HG03196 (cell line): ENCODE results near the gene GAS2L2.

Source experiments
- ATAC-seq: cut with Tn5 transposase; IDR thresholded peaks from one replicate; pipeline ENCODE4 v1.9.1; 2021; ENCODE audit not compliant: unreplicated experiment

The GAS2L2 gene

GRCh38 chr17:35748341-35748841, 4.6 kb downstream of the GAS2L2 start:
- ATAC-seq: no peak

- ATAC-seq: no peak
Measured at GRCh38 chr17:35747540-35748017, 5.5 kb downstream of the GAS2L2 start.

GRCh38 chr17:35745749-35746320, 7.2 kb downstream of the GAS2L2 start:
- ATAC-seq: no peak

GRCh38 chr17:35745246-35745645, 7.8 kb downstream of the GAS2L2 start:
- ATAC-seq: no peak

GRCh38 chr17:35744830-35745229, 8.2 kb downstream of the GAS2L2 start:
- ATAC-seq: no peak

GRCh38 chr17:35743626-35744328, 9.3 kb downstream of the GAS2L2 start:
- no peak for ATAC-seq

GRCh38 chr17:35742896-35743477, 10.1 kb downstream of the GAS2L2 start:
- no peak for ATAC-seq

- ATAC-seq: no peak
Measured at GRCh38 chr17:35742496-35742895, 10.5 kb downstream of the GAS2L2 start.

GRCh38 chr17:35740997-35741931, 11.8 kb downstream of the GAS2L2 start:
- no peak for ATAC-seq

- no peak for ATAC-seq
Measured at GRCh38 chr17:35740216-35740615, 12.8 kb downstream of the GAS2L2 start.

GRCh38 chr17:35738519-35739133, 14.4 kb downstream of the GAS2L2 start:
- ATAC-seq: no peak

GRCh38 chr17:35736236-35736635, 16.8 kb downstream of the GAS2L2 start:
- no peak for ATAC-seq

- ATAC-seq: no peak
Measured at GRCh38 chr17:35735036-35735805, 17.8 kb downstream of the GAS2L2 start.

- no peak for ATAC-seq
Measured at GRCh38 chr17:35734396-35734795, 18.6 kb downstream of the GAS2L2 start.

- no peak for ATAC-seq
Measured at GRCh38 chr17:35733366-35733765, 19.7 kb downstream of the GAS2L2 start.

- ATAC-seq: no peak
Measured at GRCh38 chr17:35732806-35733136, 20.3 kb downstream of the GAS2L2 start.

- no peak for ATAC-seq
Measured at GRCh38 chr17:35731917-35732805, 20.9 kb downstream of the GAS2L2 start.

- ATAC-seq: no peak
Measured at GRCh38 chr17:35731239-35731916, 21.7 kb downstream of the GAS2L2 start, which contains the start of gene RASL10B. RASL10B (plus strand) TSS chr17:35731639; CDS start chr17:35735185, 3,546 bp downstream.
